Stimulated activated CD8-positive, alpha-beta memory T cell treated with anti-CD3 and anti-CD28 coated beads, Interleukin-15, amount 100 ng/mL, for 48 hours (primary cell): ENCODE data around the gene ELOB.

ENCODE experiments used
- DNase-seq, 2 donors: peaks; one replicate each; pipeline ENCODE4 v3.0.0-alpha.2; 2020; ENCODE audit warnings: low read depth in 2 of 2

The ELOB gene

DNA sequence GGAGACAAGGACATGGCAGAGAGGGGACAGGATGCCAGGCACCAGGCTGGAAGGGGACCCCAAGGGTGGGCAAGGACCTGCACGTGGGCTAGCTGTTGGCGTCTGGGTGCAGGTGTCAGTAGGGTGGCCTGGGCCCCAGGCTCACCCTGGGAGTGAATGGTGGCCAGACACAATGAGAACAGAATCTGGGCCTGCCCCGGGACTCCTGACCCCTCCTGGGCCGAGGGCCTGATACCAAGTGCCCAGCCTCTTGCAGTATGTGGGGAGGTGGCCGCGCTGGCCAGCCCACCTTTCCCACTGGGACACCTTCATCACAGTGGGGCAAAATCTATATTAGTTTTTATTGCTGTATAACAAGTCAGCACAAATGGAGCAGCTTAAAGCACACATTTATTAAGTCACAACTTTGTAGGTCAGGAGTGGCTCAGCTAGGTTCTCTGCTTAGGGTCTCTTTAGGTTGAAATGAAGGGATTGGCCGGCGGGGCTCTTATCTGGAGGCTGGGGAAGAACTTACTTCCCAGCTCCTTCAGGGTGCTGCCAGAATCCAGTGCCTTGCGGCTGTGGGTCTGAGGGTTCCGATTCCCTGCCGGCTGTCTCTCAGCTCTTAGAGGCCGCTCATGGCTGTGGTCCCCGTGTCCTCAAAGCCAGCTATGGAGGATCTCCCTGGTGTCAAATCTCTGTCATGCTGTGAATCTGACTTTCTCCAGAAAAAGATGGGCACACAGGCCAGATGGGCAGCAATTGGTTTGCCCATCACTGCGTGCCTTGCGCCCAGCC, 6.7 kb upstream of the ELOB start:
- DNase-seq = no peak

DNA sequence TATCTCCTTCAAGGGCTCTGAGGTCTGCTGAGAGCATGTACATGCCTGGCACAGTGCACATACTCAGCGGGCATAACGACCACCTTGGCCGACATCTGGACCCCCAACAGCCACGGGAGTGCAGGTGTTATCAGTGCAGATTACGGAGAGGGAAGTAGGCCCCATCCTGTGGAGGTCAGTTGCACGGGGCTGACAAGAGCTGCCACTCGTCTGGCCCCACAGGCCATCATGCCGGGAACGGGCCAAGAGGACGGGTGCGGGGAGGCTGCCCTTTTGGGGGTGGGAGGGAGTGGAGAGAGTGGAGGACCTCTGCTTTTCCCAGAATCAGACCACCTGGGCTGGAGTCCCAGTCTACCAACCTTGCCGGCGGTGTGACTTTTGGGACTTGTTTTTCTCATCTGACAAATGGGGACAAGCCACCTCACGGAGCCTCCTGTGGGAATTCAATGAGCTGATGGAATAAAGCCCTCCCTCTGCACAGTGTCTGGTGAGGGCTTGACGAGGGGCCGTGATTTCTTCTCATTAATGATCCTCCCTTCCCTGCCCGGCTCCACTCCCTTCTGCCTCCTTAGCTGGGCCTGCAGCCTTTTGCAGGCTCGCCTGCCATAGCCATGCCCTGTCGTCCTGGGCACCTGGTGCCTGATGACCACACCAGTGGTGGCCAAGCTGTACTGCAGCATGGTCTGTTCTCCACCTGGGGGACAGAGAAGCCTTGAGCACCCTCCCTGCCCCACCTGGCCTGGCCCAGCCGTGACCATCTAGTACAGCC, 5.7 kb upstream of the ELOB start:
- DNase-seq = no peak

DNA sequence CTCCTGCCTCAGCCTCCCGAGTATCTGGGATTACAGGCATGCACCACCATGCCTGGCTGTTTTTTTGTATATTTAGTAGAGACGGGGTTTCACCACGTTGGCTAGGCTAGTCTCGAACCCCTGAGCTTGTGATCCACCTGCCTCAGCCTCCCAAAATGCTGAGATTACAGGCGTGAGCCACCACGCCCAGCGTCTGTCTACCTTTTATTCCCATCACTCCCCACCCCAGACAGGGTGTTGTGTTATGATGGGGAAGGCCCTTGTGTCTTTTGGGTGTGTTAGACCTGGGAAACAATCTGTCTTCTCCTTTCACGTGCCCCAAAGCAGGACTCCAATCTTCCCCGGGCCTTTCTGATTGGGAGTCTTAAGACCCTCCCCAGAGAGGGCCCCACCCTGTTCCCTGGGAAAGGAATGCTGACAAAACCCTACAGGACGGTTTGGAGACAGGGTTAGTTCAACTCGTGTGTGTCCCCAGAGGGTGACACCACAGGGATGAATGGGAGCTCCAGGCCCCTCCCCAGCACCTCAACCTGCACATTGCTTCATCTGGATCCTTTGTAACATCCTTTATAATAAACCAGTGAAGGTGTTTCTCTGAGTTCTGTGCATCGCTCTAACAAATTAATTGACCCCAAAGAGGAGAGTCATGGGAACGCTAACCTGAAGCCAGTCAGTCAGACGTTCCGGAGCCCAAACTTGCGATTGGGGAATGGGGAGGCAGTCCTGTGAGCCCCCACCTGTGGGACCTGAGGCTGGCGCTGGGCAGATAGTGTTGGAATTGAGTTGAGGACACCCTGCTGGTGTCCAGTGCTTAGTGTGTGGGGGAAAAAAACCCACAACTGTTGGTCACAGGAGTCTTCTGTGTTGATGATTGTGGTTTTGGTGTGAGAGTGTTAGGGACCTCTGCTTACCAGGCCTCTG, 3.2 kb upstream of the ELOB start:
- no peak for DNase-seq

DNA sequence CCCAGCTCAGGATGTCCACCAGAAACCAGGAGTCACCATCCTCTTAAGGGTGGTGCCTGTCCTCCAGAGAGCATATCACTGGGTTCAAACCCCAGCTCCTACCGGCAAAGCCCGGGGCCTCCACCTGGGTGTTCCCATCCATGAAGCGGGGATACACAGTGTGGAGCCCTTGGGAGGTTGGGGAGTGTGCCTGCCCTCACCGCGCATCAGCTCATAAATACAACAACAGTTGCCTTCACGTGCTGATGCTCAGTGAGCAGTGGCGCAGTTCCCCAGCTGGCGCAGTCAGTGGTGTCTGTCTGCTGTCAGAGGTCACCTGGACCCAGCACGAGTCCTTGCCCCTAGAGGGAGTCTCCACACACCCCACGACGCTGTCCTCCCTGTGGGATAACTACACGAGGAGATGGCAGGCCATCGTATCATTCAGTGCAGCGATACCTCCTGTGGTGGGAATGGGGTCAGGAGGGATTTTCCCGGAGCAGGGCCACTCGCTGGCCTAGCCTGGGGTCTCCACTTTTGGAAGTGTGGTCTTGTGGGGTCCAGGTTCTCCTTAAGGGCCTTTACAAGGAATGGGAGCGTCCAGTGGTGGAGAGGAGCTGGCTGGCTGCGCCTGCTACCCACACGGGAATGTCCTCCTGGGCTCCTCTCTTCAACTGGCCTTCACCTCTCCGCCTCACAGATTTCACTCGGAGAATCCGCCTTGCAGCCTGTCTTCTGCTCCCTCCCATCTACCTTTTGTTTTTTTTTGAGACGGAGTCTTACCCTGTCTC, 2.3 kb upstream of the ELOB start:
- no peak for DNase-seq

DNA sequence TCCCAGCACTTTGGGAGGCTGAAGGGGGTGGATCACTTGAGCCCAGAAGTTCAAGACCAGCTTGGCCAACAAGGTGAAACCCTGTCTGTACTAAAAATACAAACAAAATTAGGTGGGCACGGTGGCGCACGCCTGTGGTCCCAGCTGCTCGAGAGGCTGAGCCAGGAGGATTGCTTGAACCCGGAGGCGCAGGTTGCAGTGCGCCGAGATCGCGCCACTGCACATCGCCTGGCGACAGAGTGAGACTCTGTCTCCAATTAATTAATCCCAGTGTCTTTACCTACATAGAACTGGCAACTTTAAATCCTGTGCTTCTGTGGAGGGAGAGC, 1.5 kb upstream of the ELOB start:
- DNase-seq = no peak

DNA sequence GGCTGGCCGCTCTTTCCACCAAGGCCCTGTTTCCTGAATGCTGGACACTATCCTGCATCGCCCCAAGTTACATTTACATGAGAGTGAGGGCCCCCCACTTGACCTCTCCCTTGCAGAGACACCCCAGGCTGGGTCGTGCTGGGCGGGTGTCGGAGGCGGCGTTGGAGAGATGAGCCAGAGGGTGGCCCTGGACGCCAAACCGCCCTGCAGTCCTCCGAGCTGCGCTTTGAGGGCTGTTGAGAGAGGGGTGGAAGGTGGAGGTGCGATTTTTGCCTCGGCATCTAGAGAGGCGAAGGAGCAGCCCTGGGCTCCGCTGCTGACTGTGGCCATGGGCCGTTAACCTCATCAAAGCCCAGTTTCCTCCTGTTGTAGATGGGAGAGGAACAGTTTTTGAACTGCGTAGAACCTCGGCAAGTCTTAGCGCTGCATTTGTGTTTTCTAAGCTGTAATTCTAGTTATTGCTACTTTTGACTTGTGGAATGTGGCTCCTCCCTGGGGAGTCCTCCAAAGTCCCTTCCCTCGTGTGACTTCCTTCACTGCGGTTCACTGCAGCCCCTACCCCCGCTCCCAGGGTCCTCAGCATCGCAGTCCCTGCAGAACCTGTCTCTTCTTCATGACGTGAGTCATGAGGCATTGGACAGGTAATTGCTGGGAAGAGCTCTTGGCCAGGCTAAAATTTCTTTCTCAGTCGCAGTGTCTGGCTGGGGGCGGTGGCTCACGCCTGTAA, 986 bp upstream of the ELOB start:
- no peak for DNase-seq

DNA sequence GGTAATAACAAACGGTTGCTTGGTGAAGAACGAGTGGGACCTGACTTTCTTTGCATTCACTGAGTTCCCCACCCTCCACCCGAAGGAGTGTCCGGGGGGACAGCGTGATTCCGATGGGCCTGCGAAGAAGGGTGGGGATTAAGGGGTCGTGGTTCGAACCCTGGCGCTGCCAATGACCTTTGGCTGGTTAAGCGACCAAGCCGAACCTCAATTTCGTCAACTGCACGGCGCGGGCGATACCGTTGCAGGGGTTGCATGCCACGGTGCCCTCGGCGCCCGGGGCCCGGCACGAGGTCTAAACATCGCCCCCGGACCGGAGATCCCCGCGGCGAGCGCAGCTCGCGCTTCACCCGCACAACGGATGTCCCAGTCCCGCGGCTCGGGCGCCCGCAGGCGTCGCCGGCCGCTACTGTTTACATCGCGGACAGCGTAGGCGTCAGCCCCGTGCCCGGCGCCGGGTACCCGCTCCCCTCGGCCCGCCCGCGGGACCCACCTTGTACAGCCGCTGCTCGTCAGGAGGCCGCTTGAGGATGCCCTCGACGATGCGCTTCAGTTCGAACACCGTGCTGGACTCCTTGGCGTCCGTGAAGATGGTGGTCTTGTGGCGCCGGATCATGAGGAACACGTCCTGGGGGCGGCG, 460 bp downstream of the ELOB start:
- peak in 1 of 2 donors; percentile 28 for DNase-seq

DNA sequence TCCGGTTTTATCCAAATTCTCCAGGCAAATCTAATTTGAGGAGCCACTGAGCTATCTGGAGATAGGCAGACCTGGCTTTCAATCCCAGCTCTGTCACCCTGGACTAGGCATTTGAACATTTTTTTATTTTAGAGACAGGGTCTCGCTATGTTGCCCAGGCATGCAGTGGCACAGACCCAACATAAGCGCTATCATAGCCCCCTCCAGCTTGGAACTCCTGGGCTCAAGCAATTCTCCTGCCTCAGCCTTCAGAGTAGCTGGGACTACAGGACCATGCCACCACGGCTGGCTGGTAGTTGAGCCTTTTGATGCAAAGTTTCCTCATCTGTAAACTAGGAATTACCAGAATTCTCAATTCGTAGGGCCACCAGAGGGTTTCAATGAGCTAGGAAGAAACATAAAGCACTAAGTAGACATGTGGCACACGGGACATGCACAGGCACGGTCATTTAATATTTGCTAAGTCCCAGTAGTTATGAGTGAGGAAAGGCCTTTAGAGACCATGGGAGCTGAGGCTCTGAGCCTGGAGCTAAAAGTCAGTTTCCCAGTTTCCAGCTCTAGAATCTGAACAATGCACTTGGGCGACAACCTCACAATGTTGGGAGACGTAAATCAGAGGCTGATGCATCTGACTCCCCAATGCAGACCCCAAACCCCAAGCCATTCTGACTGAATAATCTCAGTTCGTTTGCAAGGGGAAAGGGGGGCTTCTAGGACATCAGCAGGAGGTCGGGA, 1.1 kb downstream of the ELOB start:
- DNase-seq = no peak

DNA sequence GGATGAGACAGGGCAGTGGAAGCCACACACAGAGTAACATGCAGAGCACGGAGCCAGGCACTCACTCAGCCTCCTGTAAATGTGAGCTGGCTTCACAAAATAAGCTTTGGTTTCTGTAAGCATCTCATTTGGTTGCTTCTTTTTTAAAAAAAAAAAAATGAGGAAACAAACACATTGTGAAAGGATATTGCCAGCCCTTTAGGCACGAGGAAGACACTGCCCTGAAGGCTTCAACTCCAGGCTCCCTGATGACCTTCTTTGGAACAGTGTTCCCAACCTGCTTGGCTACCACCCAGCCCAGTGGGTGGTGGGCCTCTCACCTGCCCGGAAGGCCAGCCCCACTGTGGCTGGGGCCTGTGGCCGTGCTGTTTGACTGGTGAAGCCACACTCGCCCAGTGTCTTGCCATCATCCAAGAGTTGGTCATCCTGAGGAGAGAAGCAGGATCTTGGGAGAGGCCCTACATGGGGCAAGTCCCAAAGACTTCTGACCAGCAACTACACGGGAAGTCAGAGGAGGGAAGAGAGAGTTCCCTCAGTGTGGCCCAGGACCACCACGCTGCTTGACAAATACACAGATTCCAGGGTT, 1.9 kb downstream of the ELOB start:
- no peak for DNase-seq

DNA sequence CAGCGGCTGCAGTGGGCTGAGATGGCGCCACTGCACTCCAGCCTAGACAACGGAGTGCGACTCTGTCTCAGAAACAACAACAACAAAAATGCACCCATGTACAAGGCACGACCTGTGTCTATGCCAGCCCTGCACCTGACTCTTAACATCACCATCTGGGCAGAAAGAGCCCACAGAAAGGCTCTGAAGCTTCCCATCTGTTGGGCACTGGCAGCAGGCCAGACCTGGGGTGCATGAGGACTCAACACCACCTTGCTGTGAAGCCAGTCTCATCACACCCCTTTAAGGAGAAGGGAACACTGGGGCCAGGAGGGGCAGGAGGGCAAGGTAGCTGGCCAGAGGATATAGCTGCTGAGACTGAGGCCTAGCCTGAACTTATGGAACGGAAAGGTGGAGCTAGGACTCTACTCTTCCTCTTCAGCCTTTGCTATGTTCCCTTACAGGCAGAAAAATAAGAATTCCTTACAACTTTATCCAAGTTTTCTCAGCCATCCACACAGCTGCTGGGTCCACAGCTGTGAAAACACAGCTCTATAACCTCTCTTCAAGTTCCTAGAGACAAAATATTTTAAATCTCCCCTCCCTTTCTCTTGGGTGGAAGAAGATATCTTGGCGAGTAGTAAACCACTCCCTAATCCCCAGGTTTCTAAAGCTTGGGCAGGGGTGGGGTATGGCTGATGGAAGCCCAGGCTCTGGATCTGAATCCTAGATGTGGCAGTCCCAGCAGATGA, 2.8 kb downstream of the ELOB start:
- DNase-seq = no peak

DNA sequence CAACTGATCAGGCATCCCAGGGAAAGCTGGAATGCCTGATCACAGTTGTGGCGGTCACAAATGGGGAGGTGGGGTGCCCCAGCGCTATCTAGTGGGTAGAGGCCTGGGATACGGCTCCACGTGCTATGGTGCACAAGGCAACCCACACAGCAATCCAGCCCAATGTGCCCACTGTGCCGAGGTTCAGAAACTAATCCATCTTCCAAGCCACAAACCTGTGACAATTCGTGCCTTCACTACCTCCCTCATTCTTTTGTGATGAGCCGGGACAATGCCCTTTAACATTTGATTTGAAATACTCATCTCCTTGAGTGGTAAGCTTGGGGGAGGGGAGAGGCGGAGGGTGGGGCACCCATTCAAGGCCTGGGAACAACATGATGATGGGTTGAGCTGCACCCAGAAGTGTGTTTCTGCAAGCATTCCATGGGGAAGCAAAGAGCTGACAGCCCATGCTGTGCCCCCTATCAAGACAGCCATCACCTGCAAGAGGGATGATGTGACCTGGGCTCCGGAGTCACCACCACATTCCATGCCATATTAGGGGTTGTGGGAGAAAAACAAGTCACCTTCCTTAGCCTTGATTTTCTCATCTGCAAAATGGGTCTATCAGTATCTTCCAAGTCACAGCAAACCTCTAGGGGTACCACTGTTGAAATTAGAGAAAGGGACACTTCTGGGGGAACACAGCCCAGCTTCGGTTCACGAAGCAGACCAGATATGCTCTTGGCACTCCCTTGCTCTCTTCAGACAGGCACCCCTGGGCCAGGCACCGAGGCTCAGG, 3.7 kb downstream of the ELOB start:
- DNase-seq = no peak

DNA sequence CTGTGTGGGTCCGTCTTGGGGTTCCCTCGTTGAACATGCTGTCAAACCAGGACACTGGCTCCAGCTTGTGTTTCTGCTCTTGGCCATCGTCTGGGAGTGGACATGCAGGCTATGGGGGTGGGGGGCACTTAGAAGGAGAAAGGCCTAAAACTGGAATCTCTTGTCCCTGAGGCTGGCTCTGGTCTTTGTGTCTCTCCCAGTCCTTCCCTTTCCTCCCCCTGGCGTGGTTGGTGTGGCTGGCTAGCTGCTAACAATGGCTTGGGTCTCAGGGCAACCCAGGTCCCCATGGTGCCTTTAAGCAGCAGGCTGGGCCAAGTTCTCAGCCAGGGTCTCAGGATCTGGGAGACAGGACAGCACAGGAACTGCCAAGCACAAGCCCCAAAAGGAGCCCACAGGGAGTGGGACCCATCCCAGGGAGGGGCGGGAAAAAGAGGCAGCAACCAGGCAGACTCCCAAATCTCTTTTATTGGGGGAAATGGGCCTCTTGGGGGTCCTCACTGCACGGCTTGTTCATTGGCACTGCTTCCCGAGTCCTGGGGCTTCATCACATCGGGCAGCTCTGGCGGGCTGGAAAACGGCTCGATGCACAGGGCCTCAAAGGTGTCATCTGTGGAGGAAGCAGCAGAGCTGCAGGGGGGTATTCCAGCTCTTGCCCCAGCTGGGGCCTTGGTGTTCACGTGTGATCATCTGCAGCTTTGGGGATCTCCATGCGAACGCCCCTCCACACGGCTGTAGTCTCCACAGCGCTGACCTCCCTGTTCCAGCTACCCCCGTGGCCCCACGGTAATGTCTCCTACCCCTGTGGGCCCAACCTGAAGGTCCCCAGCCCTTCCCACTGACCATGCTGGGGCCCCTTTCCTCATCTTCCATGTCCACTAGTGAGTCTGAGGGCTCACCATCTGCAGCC, 5.3 kb downstream of the ELOB start:
- no peak for DNase-seq

DNA sequence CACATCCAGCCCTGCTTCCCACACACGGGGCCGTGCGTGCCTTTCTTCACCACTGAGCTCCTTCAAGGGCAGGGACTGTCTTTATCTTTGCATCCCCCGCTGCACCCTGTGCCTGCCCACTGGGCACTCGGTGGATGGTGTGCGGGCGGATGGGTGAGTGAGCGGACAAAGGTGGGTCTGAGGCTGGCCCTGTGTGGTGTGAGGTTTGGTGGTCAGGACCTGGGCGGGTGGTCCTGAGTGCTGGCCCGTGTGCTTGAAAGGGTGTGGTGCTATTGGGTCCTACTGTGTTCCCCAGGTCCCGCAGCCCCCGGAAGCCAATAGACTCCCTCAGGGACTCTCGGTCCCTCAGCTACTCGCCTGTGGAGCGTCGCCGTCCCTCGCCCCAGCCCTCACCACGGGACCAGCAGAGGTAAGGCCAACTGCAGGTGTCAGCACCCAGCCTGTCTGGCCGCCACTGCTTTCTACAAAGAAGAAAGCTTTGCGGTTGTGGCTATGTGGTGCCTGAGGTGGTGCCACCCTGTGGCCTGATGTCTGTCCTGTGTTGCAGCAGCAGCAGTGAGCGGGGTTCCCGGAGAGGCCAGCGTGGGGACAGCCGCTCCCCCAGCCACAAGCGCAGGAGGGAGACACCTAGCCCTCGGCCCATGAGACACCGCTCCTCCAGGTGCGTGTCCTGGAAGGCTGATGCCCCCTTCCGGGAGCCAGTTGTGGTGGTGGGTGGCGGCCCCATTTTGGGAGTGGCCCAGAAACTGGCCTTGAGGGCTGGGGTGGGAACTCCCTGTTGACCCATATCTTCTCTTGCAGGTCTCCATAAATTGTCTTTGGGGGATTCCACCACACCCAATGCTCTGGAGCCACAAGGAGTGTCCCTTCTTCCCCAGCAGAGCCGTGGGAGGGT, 6.8 kb downstream of the ELOB start:
- no peak for DNase-seq

DNA sequence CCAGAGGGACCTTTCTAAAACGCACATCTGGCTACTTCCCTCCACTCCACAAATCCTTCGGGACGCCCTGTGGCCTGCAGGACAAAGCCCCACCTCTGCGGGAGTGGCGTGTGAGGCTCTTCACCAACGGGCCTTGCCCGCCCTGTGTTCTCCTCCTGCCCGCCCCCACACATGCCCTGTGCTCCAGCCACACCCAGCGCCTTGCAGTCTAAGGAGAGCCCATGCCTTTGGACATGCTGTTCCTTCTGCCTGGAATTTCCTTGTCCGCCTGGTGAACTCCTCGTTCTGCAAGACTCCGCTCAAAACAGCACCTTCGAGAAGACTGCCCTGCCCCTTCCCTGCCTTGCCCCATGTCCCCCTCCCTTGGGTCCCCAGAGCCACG, 7.4 kb downstream of the ELOB start:
- no peak for DNase-seq

DNA sequence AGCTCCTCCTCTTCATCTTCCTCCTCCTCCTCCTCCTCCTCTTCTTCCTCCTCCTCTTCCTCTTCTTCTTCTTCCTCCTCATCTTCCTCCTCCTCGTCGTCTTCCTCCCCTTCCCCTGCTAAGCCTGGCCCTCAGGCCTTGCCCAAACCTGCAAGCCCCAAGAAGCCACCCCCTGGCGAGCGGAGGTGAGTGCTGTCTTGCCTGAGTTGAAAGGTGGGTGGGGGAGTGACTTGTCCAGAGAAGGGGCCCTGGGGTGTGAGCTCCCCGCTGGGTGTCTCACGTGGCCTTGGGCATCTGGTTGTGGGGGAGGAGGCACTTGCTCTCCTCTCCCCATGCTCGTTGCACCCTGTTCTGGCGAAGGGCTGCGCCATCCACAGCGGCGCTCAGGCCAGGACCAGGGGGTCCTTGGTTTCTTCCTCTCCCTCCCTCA, 8.0 kb downstream of the ELOB start:
- DNase-seq = no peak
